ENCODE results near the gene ANAPC7.
"Not testable (repeated sequence)": the region's sequence is repeated elsewhere in the genome, so short reads cannot be mapped to it uniquely, and the experiment has no call there.

ANAPC7 gene

GRCh38 chr12:110348431-110349059, 55.0 kb downstream of the ANAPC7 start:
- DNase-seq = no peak

GRCh38 chr12:110347767-110348166, 55.7 kb downstream of the ANAPC7 start:
- DNase-seq = no peak

- DNase-seq = no peak
These were observed 57.5 kb downstream of the ANAPC7 start for GRCh38 chr12:110345963-110346362.

GRCh38 chr12:110345176-110345661, 58.3 kb downstream of the ANAPC7 start:
- no peak for DNase-seq

GRCh38 chr12:110344657-110345056, 58.9 kb downstream of the ANAPC7 start:
- no peak for DNase-seq

- DNase-seq = no peak
These were observed 59.6 kb downstream of the ANAPC7 start for GRCh38 chr12:110343736-110344555.

GRCh38 chr12:110343114-110343513, 60.4 kb downstream of the ANAPC7 start:
- no peak for DNase-seq

GRCh38 chr12:110342157-110342556, 61.4 kb downstream of the ANAPC7 start:
- DNase-seq = no peak

GRCh38 chr12:110340706-110341105, 62.8 kb downstream of the ANAPC7 start:
- DNase-seq = no peak

GRCh38 chr12:110340261-110340660, 63.2 kb downstream of the ANAPC7 start:
- DNase-seq = not testable (repeated sequence)

GRCh38 chr12:110339184-110339952, 64.1 kb downstream of the ANAPC7 start:
- no peak for DNase-seq

- no peak for DNase-seq
These were observed 64.8 kb downstream of the ANAPC7 start for GRCh38 chr12:110338754-110339153.

- DNase-seq = no peak
These were observed 65.4 kb downstream of the ANAPC7 start for GRCh38 chr12:110337912-110338710.

- no peak for DNase-seq
These were observed 67.9 kb downstream of the ANAPC7 start for GRCh38 chr12:110335481-110336045.

GRCh38 chr12:110333201-110333600, 70.3 kb downstream of the ANAPC7 start:
- no peak for DNase-seq

- DNase-seq = no peak
These were observed 73.0 kb downstream of the ANAPC7 start for GRCh38 chr12:110330544-110330943.

GRCh38 chr12:110330124-110330523, 73.4 kb downstream of the ANAPC7 start:
- no peak for DNase-seq

GRCh38 chr12:110329710-110330109, 73.8 kb downstream of the ANAPC7 start:
- DNase-seq = no peak

Data from stimulated activated CD4-positive, alpha-beta T cell treated with anti-CD3 and anti-CD28 coated beads, Interleukin-15, amount 100 ng/mL, for 24 hours (primary cell).